ENCODE data around the gene PPM1H.

The PPM1H gene

GRCh38 chr12:62631471-62632410 lies 303.2 kb downstream of the PPM1H start:
- peak; percentile 25 for DNase-seq

GRCh38 chr12:62629971-62630739 lies 304.8 kb downstream of the PPM1H start:
- no peak for DNase-seq

- DNase-seq, result no peak
Measured at GRCh38 chr12:62629413-62629812, 305.5 kb downstream of the PPM1H start.

- DNase-seq, result no peak
Measured at GRCh38 chr12:62627181-62627580, 307.8 kb downstream of the PPM1H start.

- DNase-seq, result peak; percentile 53
Measured at GRCh38 chr12:62625228-62625627, 309.7 kb downstream of the PPM1H start.

GRCh38 chr12:62622177-62622576 lies 312.8 kb downstream of the PPM1H start:
- no peak for DNase-seq

- no peak for DNase-seq
Measured at GRCh38 chr12:62621101-62621638, 313.8 kb downstream of the PPM1H start.

GRCh38 chr12:62618930-62619329 lies 316.0 kb downstream of the PPM1H start:
- DNase-seq, result no peak

- peak; percentile 14 for DNase-seq
Measured at GRCh38 chr12:62618319-62618718, 316.6 kb downstream of the PPM1H start.

- no peak for DNase-seq
Measured at GRCh38 chr12:62613081-62613480, 321.9 kb downstream of the PPM1H start.

GRCh38 chr12:62606654-62607053 lies 328.3 kb downstream of the PPM1H start:
- no peak for DNase-seq

GRCh38 chr12:62605981-62606380 lies 329.0 kb downstream of the PPM1H start:
- DNase-seq, result no peak

- peak; percentile 52 for DNase-seq
Measured at GRCh38 chr12:62604871-62605270, 330.1 kb downstream of the PPM1H start.

GRCh38 chr12:62604373-62604772 lies 330.6 kb downstream of the PPM1H start:
- peak; percentile 21 for DNase-seq

GRCh38 chr12:62603811-62604098 lies 331.2 kb downstream of the PPM1H start:
- no peak for DNase-seq

GRCh38 chr12:62603061-62603810 lies 331.7 kb downstream of the PPM1H start:
- DNase-seq, result peak; percentile 88

- peak; percentile 95 for DNase-seq
Measured at GRCh38 chr12:62602255-62603060, 332.5 kb downstream of the PPM1H start.

- DNase-seq, result peak; percentile 6
Measured at GRCh38 chr12:62601765-62602164, 333.2 kb downstream of the PPM1H start.

- DNase-seq, result no peak
Measured at GRCh38 chr12:62599854-62600437, 335.0 kb downstream of the PPM1H start.

GRCh38 chr12:62598846-62599245 lies 336.1 kb downstream of the PPM1H start:
- no peak for DNase-seq

- DNase-seq, result no peak
Measured at GRCh38 chr12:62597253-62597652, 337.7 kb downstream of the PPM1H start.

Measured in suppressor macrophage treated with lipopolysaccharide for 4 hours (primary cell).